Vagina (tissue), 2 donors: ENCODE results near the gene MYL5. TPM values are rescaled to one million over a fixed set of nuclear protein-coding genes. Genes with fewer than 3 reads are reported as not detected.
"Not testable (repeated sequence)": the region's sequence is repeated elsewhere in the genome, so short reads cannot be mapped to it uniquely, and the experiment has no call there.

Source experiments
- DNase-seq, 2 donors: peaks; one replicate each; pipeline ENCODE4 v3.0.0-alpha.2; 2017; ENCODE audit errors: extremely low spot score in 2 of 2
- H3K27ac ChIP-seq: fragments of 200-600 bp; sonication (generic); one replicate; pipeline ENCODE4 v1.5.1; 2019
- H3K27me3 ChIP-seq: fragments of 200-600 bp; sonication (generic); one replicate; pipeline ENCODE4 v1.5.1; 2019
- H3K36me3 ChIP-seq, 2 donors: fragments of 200-600 bp; sonication (generic); one replicate each; pipeline ENCODE4 v1.5.1; 2017 to 2019
- H3K4me1 ChIP-seq: fragments of 200-600 bp; sonication (generic); one replicate; pipeline ENCODE4 v1.5.1; 2019
- H3K4me3 ChIP-seq, 2 donors: fragments of 200-600 bp; sonication (generic); 1 replicate in 1 of 2; 2 replicates in 1 of 2; pipeline ENCODE4 v1.5.1; 2016 to 2019
- H3K9me3 ChIP-seq: fragments of 200-600 bp; sonication (generic); one replicate; pipeline ENCODE4 v1.5.1; 2019
- POLR2A ChIP-seq, 2 donors: fragments of 450-650 bp; IDR thresholded peaks; one replicate each; pipeline ENCODE4 v1.6.1; 2017; ENCODE audit warnings: antibody characterized with exemption in 2 of 2, mild to moderate bottlenecking in 2 of 2, moderate library complexity in 2 of 2
- POLR2AphosphoS5 ChIP-seq, 2 donors: sonication (generic); formaldehyde crosslinking; IDR thresholded peaks; one replicate each; pipeline ENCODE4 v1.9.0; 2017; ENCODE audit warnings: antibody characterized with exemption in 2 of 2, mild to moderate bottlenecking in 2 of 2, low read depth in 1 of 2; ENCODE audit not compliant: insufficient read depth in 1 of 2
- intact Hi-C: fragments of 100-400 bp; cut with DNase I; formaldehyde crosslinking; loops from one replicate; pipeline ENCODE4 v1.15.1; 2023
- total RNA-seq: library from RNA; depleted of rRNA; stranded (reverse); fragments of >200 nt; gene quantifications from one replicate; pipeline ENCODE4 v1.2.3, GENCODE V29; 2016
- TF ChIP-seq, protein P1 (sequence below), 3 experiments: fragments of 450-650 bp in 2 of 3; fragments of 200-600 bp in 1 of 3; sonication (generic) in 1 of 3; IDR thresholded peaks; one replicate each; pipeline ENCODE4 v1.5.1; 2017 to 2019; ENCODE audit warnings: antibody characterized with exemption in 3 of 3, mild to moderate bottlenecking in 2 of 3, moderate library complexity in 2 of 3

Gene MYL5
- total RNA-seq, 1 donor from 2014 or later: 3.4 TPM

DNA sequence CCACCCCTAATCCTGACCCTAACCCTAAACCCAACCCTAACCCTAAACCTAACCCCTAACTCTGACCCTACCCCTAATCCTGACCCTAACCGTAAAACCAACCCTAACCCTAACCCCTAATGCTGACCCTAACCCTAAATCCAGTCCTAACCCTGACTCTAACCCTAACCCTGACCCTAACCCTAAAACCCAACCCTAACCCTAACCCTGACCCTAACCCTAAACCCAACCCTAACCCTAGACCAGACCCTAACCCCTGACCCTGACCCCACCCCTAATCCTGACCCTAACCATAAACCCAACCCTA lies 30.6 kb downstream of the MYL5 start:
- H3K36me3 ChIP-seq: no peaks in the 10 kb centered on the region
- H3K4me3 ChIP-seq: peak overlapping the region; percentile 81 to 98
- peak overlapping the region; percentile 90 for H3K27ac ChIP-seq
- no peak for DNase-seq
- intact Hi-C loops: loop anchor here (2.0 kb wide), 1 partner anchor 30 kb away; the partner anchor contains the start of genes ATP5ME and MYL5
- TF ChIP-seq, protein P1, sequence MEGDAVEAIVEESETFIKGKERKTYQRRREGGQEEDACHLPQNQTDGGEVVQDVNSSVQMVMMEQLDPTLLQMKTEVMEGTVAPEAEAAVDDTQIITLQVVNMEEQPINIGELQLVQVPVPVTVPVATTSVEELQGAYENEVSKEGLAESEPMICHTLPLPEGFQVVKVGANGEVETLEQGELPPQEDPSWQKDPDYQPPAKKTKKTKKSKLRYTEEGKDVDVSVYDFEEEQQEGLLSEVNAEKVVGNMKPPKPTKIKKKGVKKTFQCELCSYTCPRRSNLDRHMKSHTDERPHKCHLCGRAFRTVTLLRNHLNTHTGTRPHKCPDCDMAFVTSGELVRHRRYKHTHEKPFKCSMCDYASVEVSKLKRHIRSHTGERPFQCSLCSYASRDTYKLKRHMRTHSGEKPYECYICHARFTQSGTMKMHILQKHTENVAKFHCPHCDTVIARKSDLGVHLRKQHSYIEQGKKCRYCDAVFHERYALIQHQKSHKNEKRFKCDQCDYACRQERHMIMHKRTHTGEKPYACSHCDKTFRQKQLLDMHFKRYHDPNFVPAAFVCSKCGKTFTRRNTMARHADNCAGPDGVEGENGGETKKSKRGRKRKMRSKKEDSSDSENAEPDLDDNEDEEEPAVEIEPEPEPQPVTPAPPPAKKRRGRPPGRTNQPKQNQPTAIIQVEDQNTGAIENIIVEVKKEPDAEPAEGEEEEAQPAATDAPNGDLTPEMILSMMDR (IDR thresholded peaks at IDR 0.05): no peak
- TF ChIP-seq POLR2AphosphoS5 (IDR thresholded peaks at IDR 0.05; ENCODE audit: insufficient read depth in 1 of 2, low read depth in 1 of 2) (no peak), POLR2A (IDR thresholded peaks at IDR 0.05) (no peak)
- no peaks in the 10 kb centered on the region for H3K9me3 ChIP-seq
- peaks cover 39% of the 10 kb centered on the region for H3K4me1 ChIP-seq
- no peaks in the 10 kb centered on the region for H3K27me3 ChIP-seq

DNA sequence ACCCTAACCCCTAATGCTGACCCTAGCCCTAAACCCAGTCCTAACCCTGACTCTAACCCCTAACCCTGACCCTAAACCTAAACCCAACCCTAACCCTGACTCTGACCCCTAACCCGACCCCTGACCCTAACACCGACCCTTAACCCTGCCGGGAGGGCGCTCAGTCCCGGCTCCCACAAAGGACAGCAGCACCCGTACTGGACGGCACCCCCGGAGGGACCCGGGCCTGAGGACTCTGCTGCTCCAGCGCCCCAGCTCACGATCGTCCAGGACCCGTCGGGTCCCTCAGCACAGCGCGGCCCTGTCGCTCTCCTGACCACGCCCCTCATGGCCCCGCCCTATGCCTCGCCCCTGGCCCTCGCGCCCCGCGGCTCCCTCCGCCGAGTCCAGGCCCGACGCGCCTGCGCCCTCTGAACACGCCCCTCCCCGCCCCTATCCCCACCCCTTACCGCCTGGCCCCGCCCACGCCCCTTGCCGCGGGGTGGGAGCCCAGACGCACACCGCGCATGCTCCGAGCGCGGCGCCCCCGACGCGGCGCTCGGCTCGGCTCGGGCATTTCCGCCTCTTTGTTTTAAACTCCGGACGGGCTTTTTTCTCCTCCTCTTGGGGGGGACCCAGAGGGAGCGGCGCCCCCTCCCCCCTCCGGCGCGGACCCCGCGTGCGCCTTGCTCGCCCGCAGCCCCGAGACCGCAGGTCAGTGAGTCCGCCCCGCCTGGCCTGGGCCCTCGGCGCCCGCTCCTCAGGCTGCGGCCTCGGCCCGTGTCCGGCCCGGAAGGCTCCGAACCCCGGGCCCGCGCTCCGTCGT lies 31.1 kb downstream of the MYL5 start, which contains the start of gene PCGF3:
PCGF3 (plus strand) TSS at position 555 of the 805 bp plus-strand sequence. CDS start 27,849 bp downstream, outside the sequence.
- Histone ChIP-seq H3K27me3 (no peaks in the 10 kb centered on the region), H3K27ac (peak within 1 kb of the TSS; percentile 90), H3K36me3 (no peaks in the 10 kb centered on the region), H3K4me1 (peaks cover 41% of the 10 kb centered on the region), H3K9me3 (no peaks in the 10 kb centered on the region), H3K4me3 (peak within 1 kb of the TSS; percentile 81 to 98)
- intact Hi-C loops: loop anchor here (2.0 kb wide), 1 partner anchor 31 kb away; the partner anchor contains the start of genes ATP5ME and MYL5
- TF ChIP-seq, protein P1 (IDR thresholded peaks at IDR 0.05): no peak
- TF ChIP-seq POLR2AphosphoS5 (IDR thresholded peaks at IDR 0.05; ENCODE audit: insufficient read depth in 1 of 2, low read depth in 1 of 2) (peak in 1 of 2 donors; percentile 69), POLR2A (IDR thresholded peaks at IDR 0.05) (peak in 1 of 2 donors; percentile 42)
- DNase-seq: peak in 1 of 2 donors; percentile 97

DNA sequence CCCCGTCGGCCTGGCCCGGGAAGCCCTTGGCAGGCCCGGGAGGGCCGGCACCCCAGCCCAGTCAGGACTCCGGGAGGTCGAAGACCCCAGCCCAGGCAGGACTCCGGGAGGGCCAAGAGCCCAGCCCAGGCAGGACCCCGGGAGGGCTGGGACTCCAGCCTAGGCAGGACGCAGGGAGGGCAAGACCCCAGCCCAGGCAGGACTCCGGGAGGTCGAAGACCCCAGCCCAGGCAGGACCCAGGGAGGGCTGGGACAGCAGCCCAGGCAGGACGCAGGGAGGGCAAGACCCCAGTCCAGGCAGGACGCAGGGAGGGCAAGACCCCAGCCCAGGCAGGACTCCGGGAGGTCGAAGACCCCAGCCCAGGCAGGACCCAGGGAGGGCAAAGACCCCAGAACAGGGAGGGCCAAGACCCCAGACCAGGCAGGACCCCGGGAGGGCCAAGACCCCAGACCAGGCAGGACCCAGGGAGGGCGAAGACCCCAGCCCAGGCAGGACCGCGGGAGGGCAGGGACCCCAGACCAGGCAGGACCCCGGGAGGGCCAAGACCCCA lies 31.8 kb downstream of the MYL5 start:
- peak overlapping the region; percentile 81 to 98 for H3K4me3 ChIP-seq
- H3K27me3 ChIP-seq, H3K36me3 ChIP-seq, intact Hi-C loops, DNase-seq, H3K9me3 ChIP-seq: not testable (repeated sequence)
- peaks cover 41% of the 10 kb centered on the region for H3K4me1 ChIP-seq
- H3K27ac ChIP-seq: peak overlapping the region; percentile 90

DNA sequence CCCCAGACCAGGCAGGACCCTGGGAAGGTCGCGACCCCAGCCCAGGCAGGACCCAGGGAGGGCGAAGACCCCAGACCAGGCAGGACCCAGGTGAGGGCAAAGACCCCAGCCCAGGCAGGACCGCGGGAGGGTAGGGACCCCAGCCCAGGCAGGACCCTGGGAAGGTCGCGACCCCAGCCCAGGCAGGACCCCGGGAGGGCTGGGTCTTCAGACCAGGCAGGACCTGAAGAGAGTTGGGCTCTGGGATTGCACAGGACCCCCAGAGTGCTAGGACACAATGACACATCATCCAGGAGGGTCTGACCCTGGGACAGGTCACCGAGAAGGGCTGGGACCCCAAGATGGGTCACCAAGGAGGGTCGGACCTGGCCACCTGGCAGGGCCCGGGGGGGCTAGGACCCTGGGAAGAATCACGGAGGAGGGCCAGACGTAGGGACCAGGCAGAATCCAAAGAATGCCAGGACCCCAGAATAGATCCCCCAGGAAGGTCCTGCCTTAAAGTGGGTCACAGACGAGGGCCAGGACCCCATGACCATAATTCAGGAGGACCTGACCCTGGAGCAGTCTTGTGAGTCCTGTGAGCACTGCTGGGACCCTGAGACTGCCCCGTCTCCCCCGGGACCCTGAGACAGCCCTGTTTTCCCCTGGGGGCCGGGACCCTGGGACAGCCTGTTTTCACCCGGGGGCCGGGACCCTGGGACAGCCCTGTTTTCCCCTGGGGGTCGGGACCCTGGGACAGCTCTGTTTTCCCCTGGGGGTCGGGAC lies 32.7 kb downstream of the MYL5 start:
- intact Hi-C loops: no loop called here
- DNase-seq: no peak
- Histone ChIP-seq H3K27ac (peak overlapping the region; percentile 90), H3K36me3 (no peaks in the 10 kb centered on the region), H3K4me1 (peaks cover 41% of the 10 kb centered on the region), H3K27me3 (no peaks in the 10 kb centered on the region), H3K4me3 (peak overlapping the region; percentile 81 to 98), H3K9me3 (no peaks in the 10 kb centered on the region)
- TF ChIP-seq POLR2AphosphoS5 (IDR thresholded peaks at IDR 0.05; ENCODE audit: insufficient read depth in 1 of 2, low read depth in 1 of 2) (no peak), POLR2A (IDR thresholded peaks at IDR 0.05) (no peak)
- TF ChIP-seq, protein P1 (IDR thresholded peaks at IDR 0.05): no peak

DNA sequence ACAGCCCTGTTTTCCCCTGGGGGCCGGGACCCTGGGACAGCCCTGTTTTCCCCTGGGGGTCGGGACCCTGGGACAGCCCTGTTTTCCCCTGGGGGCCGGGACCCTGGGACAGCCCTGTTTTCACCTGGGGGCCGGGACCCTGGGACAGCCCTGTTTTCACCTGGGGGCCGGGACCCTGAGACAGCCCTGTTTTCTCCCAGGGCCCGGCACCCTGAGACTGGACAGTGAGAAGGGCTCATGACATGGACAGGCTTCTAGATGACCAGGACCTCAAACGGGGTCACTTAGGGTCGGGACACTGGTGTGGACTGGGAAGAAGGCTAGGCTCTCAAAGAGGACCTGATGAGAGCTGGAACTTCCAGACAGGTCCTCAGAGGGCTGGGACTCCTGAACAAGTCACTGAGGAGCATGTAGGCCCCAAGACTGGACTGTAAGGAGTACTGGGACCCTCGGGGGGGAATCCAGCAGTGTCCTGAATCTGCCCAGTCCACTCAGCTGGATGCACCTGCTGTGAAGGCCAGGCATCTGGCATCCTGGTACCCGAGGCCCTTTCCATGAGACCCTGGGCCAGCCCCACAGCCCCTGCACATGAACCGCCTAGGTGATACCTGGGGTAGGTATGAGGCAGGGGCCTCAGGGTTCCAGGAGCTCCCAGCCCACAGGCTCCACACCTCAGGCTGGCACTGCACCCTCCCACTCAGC lies 33.7 kb downstream of the MYL5 start:
- intact Hi-C loops: no loop called here
- DNase-seq: no peak
- peaks cover 48% of the 10 kb centered on the region for H3K4me1 ChIP-seq
- no peaks in the 10 kb centered on the region for H3K27me3 ChIP-seq
- no peaks in the 10 kb centered on the region for H3K9me3 ChIP-seq
- TF ChIP-seq, protein P1 (IDR thresholded peaks at IDR 0.05): no peak
- TF ChIP-seq POLR2A (IDR thresholded peaks at IDR 0.05): no peak
- no peak for TF ChIP-seq POLR2AphosphoS5 (IDR thresholded peaks at IDR 0.05; ENCODE audit: insufficient read depth in 1 of 2, low read depth in 1 of 2)
- H3K36me3 ChIP-seq: no peaks in the 10 kb centered on the region
- H3K4me3 ChIP-seq: no peak overlapping the region
- no peak overlapping the region for H3K27ac ChIP-seq
